Inflammatory macrophage treated with lipopolysaccharide for 4 hours (primary cell): Measurements from ENCODE around the gene CD36.

Source experiments
- DNase-seq: peaks from one replicate; pipeline ENCODE4 v3.0.0-alpha.2; 2020

CD36 gene

GRCh38 chr7:80708123-80708522, 69.7 kb downstream of the CD36 start:
- DNase-seq = peak; percentile 87

- DNase-seq = peak; percentile 73
Observed at GRCh38 chr7:80711531-80711930, 73.1 kb downstream of the CD36 start.

GRCh38 chr7:80719261-80719660, 80.8 kb downstream of the CD36 start:
- no peak for DNase-seq

- no peak for DNase-seq
Observed at GRCh38 chr7:80720146-80720545, 81.7 kb downstream of the CD36 start.

- peak; percentile 97 for DNase-seq
Observed at GRCh38 chr7:80721883-80722615, 83.6 kb downstream of the CD36 start.

GRCh38 chr7:80722616-80723195, 84.3 kb downstream of the CD36 start:
- DNase-seq = peak; percentile 96

GRCh38 chr7:80724249-80724871, 85.9 kb downstream of the CD36 start:
- no peak for DNase-seq

- peak; percentile 88 for DNase-seq
Observed at GRCh38 chr7:80725181-80725611, 86.8 kb downstream of the CD36 start.
